Measurements from ENCODE around the gene KDM4F. TPM values are rescaled to one million over a fixed set of nuclear protein-coding genes. Genes with fewer than 3 reads are reported as not detected.

The KDM4F gene
- total RNA-seq, 4 donors from 2014 or later: not detected

DNA sequence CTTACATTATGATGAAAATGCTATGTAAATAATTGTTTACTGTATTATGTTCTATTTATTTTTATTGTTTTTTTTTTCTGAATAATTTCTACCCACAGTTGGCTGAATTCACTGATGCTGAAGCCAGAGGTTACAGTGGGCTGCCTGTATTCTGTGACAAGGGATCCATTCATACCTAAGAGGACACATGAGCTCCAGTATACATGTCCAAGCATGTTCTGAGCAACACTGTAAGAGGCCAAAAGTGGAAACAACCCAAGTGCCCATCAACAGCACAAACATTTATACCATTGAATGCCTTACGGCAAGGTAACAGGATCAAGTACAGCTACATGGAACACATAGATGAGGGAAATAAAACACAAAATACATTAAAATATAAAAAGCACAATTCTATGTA, 16.1 kb downstream of the KDM4F start:
- no peak for TF ChIP-seq POLR2A (IDR thresholded peaks at IDR 0.05)
- TF ChIP-seq, protein P1, sequence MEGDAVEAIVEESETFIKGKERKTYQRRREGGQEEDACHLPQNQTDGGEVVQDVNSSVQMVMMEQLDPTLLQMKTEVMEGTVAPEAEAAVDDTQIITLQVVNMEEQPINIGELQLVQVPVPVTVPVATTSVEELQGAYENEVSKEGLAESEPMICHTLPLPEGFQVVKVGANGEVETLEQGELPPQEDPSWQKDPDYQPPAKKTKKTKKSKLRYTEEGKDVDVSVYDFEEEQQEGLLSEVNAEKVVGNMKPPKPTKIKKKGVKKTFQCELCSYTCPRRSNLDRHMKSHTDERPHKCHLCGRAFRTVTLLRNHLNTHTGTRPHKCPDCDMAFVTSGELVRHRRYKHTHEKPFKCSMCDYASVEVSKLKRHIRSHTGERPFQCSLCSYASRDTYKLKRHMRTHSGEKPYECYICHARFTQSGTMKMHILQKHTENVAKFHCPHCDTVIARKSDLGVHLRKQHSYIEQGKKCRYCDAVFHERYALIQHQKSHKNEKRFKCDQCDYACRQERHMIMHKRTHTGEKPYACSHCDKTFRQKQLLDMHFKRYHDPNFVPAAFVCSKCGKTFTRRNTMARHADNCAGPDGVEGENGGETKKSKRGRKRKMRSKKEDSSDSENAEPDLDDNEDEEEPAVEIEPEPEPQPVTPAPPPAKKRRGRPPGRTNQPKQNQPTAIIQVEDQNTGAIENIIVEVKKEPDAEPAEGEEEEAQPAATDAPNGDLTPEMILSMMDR (IDR thresholded peaks at IDR 0.05): no peak
- no peak for TF ChIP-seq POLR2AphosphoS5 (IDR thresholded peaks at IDR 0.05)
- TF ChIP-seq EP300 (IDR thresholded peaks at IDR 0.05; ENCODE audit: low read depth): no peak
- Histone ChIP-seq H3K27me3 (no peaks in the 10 kb centered on the region), H3K36me3 (no peaks in the 10 kb centered on the region), H3K4me3 (no peak overlapping the region), H3K9me3 (no peaks in the 10 kb centered on the region), H3K4me1 (peaks cover 3 to 17% (median 15%) of the 10 kb centered on the region in 4 donors), H3K27ac (no peak overlapping the region)
- intact Hi-C loops (cut with DNase I; ENCODE audit: low total_unique reads): no loop called here
- DNase-seq: no peak
- in situ Hi-C loops (cut with MboI; ENCODE audit: low pct_ligation_motif_present in 1 of 4, low pct_unique_long_range_greater_than_20kb in 1 of 4, low sequenced_read_pairs in 3 of 4): loop anchor here in 2 of 4 donors (10.0 kb wide), 3 partner anchors 79 to 639 kb away; partner anchors contain the start of genes CWC15 (in 2 of the 2) and KDM4D (in 2 of the 2)
- 90 to 97% methylated on average over 1 of the region's 1 CpG for WGBS, 2 donors (ENCODE audit: low coverage in 1 of 2)

DNA sequence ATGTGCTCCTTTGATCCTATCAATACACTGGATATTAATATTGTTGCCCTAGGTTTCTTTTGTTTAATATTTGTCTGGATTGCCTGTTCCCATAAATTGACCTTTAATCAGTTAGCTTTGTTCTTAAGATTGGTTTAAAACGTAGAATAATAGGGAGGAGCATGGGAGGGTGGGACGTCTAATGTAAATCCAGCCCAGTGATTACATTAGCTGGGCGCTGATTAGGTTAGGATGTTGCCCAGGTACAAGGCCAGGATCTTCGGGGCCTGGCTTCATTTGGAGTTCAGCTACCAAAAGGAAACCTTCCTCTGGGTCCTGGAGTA, 17.5 kb downstream of the KDM4F start, which contains the start of gene SRSF8:
Gene SRSF8 (plus strand): TSS at position 204 of the 323 bp plus-strand sequence. CDS start 308 bp downstream, outside the sequence.
- no peak for DNase-seq
- H3K36me3 ChIP-seq: no peaks in the 10 kb centered on the region
- H3K27me3 ChIP-seq: no peaks in the 10 kb centered on the region
- 0% methylated on average over 4 of the region's 4 CpGs for WGBS, 2 donors (ENCODE audit: low coverage in 1 of 2)
- TF ChIP-seq EP300 (IDR thresholded peaks at IDR 0.05; ENCODE audit: low read depth) (no peak), POLR2A (IDR thresholded peaks at IDR 0.05) (no peak), POLR2AphosphoS5 (IDR thresholded peaks at IDR 0.05) (no peak)
- TF ChIP-seq, protein P1 (IDR thresholded peaks at IDR 0.05): no peak
- H3K4me1 ChIP-seq: peaks cover 3 to 17% (median 15%) of the 10 kb centered on the region in 4 donors
- in situ Hi-C loops (cut with MboI; ENCODE audit: low pct_ligation_motif_present in 1 of 4, low pct_unique_long_range_greater_than_20kb in 1 of 4, low sequenced_read_pairs in 3 of 4): loop anchor here in 2 of 4 donors (10.0 kb wide), 3 partner anchors 78 to 638 kb away; partner anchors contain the start of genes CWC15 (in 2 of the 2) and KDM4D (in 2 of the 2)
- H3K9me3 ChIP-seq: no peaks in the 10 kb centered on the region
- H3K4me3 ChIP-seq: peak within 1 kb of the TSS; percentile 58 to 85 (median 78)
- intact Hi-C loops (cut with DNase I; ENCODE audit: low total_unique reads): no loop called here
- H3K27ac ChIP-seq: peak within 1 kb of the TSS; percentile 94 to 99 (median 98)

DNA sequence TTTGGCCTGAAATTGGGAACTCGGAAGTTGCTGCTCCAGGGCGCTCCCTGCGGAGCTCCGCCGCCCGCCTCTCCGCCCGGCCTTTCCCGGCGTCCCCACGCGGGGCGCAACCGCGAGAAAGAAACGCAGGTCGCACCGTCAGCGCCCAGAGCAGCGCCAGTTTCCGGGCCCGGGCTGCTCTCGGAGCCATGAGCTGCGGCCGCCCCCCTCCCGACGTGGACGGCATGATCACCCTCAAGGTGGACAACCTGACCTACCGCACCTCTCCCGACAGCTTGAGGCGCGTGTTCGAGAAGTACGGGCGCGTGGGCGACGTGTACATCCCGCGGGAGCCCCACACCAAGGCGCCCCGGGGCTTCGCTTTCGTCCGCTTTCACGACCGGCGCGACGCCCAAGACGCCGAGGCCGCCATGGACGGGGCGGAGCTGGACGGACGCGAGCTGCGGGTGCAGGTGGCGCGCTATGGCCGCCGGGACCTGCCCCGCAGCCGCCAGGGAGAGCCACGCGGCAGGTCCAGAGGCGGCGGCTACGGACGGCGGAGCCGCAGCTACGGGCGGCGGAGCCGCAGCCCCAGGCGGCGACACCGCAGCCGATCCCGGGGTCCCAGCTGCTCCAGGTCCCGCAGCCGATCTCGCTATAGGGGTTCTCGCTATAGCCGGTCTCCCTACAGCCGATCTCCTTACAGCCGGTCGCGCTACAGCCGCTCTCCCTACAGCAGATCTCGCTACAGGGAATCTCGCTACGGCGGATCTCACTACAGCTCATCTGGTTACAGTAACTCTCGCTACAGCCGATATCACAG, 18.0 kb downstream of the KDM4F start:
- Histone ChIP-seq H3K4me1 (peaks cover 3 to 17% (median 15%) of the 10 kb centered on the region in 4 donors), H3K9me3 (no peaks in the 10 kb centered on the region), H3K4me3 (peak overlapping the region; percentile 58 to 85 (median 78)), H3K36me3 (no peaks in the 10 kb centered on the region), H3K27ac (peak overlapping the region; percentile 94 to 99 (median 98)), H3K27me3 (no peaks in the 10 kb centered on the region)
- in situ Hi-C loops (cut with MboI; ENCODE audit: low pct_ligation_motif_present in 1 of 4, low pct_unique_long_range_greater_than_20kb in 1 of 4, low sequenced_read_pairs in 3 of 4) (loop anchor here in 2 of 4 donors (10.0 kb wide), 3 partner anchors 78 to 638 kb away; partner anchors contain the start of genes CWC15 (in 2 of the 2) and KDM4D (in 2 of the 2)), intact Hi-C loops (cut with DNase I; ENCODE audit: low total_unique reads) (no loop called here)
- peak; percentile 85 for DNase-seq
- 0% methylated on average over 1 to 59 of the region's 98 CpGs for WGBS, 2 donors (ENCODE audit: low coverage in 1 of 2)
- peak; percentile 84 for TF ChIP-seq POLR2A (IDR thresholded peaks at IDR 0.05)
- peak; percentile 61 to 88 (median 79) for TF ChIP-seq POLR2AphosphoS5 (IDR thresholded peaks at IDR 0.05)
- TF ChIP-seq, protein P1 (IDR thresholded peaks at IDR 0.05): peak; percentile 54 to 77 (median 64)
- no peak for TF ChIP-seq EP300 (IDR thresholded peaks at IDR 0.05; ENCODE audit: low read depth)

DNA sequence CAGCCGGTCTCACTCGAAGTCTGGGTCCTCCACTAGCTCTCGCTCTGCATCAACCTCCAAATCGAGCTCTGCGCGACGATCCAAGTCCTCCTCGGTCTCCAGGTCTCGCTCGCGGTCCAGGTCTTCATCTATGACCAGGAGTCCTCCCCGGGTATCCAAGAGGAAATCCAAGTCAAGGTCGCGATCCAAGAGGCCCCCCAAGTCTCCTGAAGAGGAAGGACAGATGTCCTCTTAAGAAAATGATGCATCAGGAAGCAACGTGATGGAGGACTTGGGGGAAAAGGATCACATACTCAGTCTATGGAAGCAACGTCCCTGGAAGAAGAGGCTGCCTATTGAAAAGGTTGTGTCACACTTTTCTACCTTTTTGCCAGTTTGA, 18.6 kb downstream of the KDM4F start:
- TF ChIP-seq EP300 (IDR thresholded peaks at IDR 0.05; ENCODE audit: low read depth) (no peak), POLR2AphosphoS5 (IDR thresholded peaks at IDR 0.05) (no peak), POLR2A (IDR thresholded peaks at IDR 0.05) (no peak)
- TF ChIP-seq, protein P1 (IDR thresholded peaks at IDR 0.05): no peak
- Histone ChIP-seq H3K27me3 (no peaks in the 10 kb centered on the region), H3K36me3 (no peaks in the 10 kb centered on the region), H3K4me3 (peak overlapping the region; percentile 58 to 85 (median 78)), H3K4me1 (peaks cover 3 to 17% (median 15%) of the 10 kb centered on the region in 4 donors), H3K9me3 (no peaks in the 10 kb centered on the region), H3K27ac (peak overlapping the region; percentile 94 to 99 (median 98))
- in situ Hi-C loops (cut with MboI; ENCODE audit: low pct_ligation_motif_present in 1 of 4, low pct_unique_long_range_greater_than_20kb in 1 of 4, low sequenced_read_pairs in 3 of 4) (loop anchor here in 2 of 4 donors (10.0 kb wide), 3 partner anchors 77 to 637 kb away; partner anchors contain the start of genes CWC15 (in 2 of the 2) and KDM4D (in 2 of the 2)), intact Hi-C loops (cut with DNase I; ENCODE audit: low total_unique reads) (loop anchor here (2.0 kb wide), 1 partner anchor 83 kb away; no protein-coding TSS in a partner anchor)
- 0% methylated on average over 16 of the region's 16 CpGs; no CpG with 5 or more reads in 1 of the 2 donors for WGBS, 2 donors (ENCODE audit: low coverage in 1 of 2)
- no peak for DNase-seq
